Neural progenitor cell (in vitro differentiated cells): ENCODE measurements around the gene EDEM1.

Experiments used
- CTCF ChIP-seq: fragments of 200-600 bp; sonication (generic); IDR thresholded peaks from 2 replicates; pipeline ENCODE4 v1.5.1; 2017; ENCODE audit warnings: antibody characterized with exemption, mild to moderate bottlenecking
- EZH2 ChIP-seq: fragments of 200-600 bp; sonication (generic); IDR thresholded peaks from 2 replicates; pipeline ENCODE4 v1.6.1; 2017; ENCODE audit warnings: antibody characterized with exemption, mild to moderate bottlenecking, moderate library complexity
- EZH2phosphoT487 ChIP-seq: fragments of 200-600 bp; sonication (generic); IDR thresholded peaks from 2 replicates; pipeline ENCODE4 v1.6.1; 2017; ENCODE audit warnings: antibody characterized with exemption

- TF ChIP-seq CTCF (no peak), EZH2 (no peak), EZH2phosphoT487 (no peak)
These were observed 17.7 kb upstream of the EDEM1 start for GRCh38 chr3:5169807-5170206.
